ENCODE measurements around the gene HIVEP3.

HIVEP3 gene

GRCh38 chr1:41720861-41721410 lies 197.8 kb downstream of the HIVEP3 start:
- Mint-ChIP-seq H3K27ac (peak overlapping the region; percentile 6), H3K27me3 (ENCODE audit: low read depth) (no peaks in the 10 kb centered on the region), H3K4me1 (ENCODE audit: low read depth) (peaks cover 40% of the 10 kb centered on the region), H3K9me3 (no peaks in the 10 kb centered on the region), H3K36me3 (ENCODE audit: low read depth) (no peaks in the 10 kb centered on the region), H3K4me3 (peak overlapping the region; percentile 17)
- DNase-seq (ENCODE audit: low spot score), result no peak

GRCh38 chr1:41719590-41719989 lies 199.1 kb downstream of the HIVEP3 start:
- no peaks in the 10 kb centered on the region for H3K36me3 Mint-ChIP-seq (ENCODE audit: low read depth)
- H3K9me3 Mint-ChIP-seq, result no peaks in the 10 kb centered on the region
- no peak overlapping the region for H3K4me3 Mint-ChIP-seq
- DNase-seq (ENCODE audit: low spot score), result no peak
- no peaks in the 10 kb centered on the region for H3K27me3 Mint-ChIP-seq (ENCODE audit: low read depth)
- H3K27ac Mint-ChIP-seq, result no peak overlapping the region
- peaks cover 43% of the 10 kb centered on the region for H3K4me1 Mint-ChIP-seq (ENCODE audit: low read depth)

- Mint-ChIP-seq H3K27ac (no peak overlapping the region), H3K4me1 (ENCODE audit: low read depth) (peaks cover 43% of the 10 kb centered on the region), H3K4me3 (no peak overlapping the region), H3K36me3 (ENCODE audit: low read depth) (no peaks in the 10 kb centered on the region), H3K9me3 (no peaks in the 10 kb centered on the region), H3K27me3 (ENCODE audit: low read depth) (no peaks in the 10 kb centered on the region)
- no peak for DNase-seq (ENCODE audit: low spot score)
Observed at GRCh38 chr1:41719128-41719527, 199.6 kb downstream of the HIVEP3 start.

- H3K27ac Mint-ChIP-seq, result no peak overlapping the region
- no peaks in the 10 kb centered on the region for H3K36me3 Mint-ChIP-seq (ENCODE audit: low read depth)
- no peak overlapping the region for H3K4me3 Mint-ChIP-seq
- peaks cover 45% of the 10 kb centered on the region for H3K4me1 Mint-ChIP-seq (ENCODE audit: low read depth)
- DNase-seq (ENCODE audit: low spot score), result no peak
- no peaks in the 10 kb centered on the region for H3K9me3 Mint-ChIP-seq
- H3K27me3 Mint-ChIP-seq (ENCODE audit: low read depth), result no peaks in the 10 kb centered on the region
Observed at GRCh38 chr1:41718497-41718896, 200.2 kb downstream of the HIVEP3 start.

- peaks cover 36% of the 10 kb centered on the region for H3K4me1 Mint-ChIP-seq (ENCODE audit: low read depth)
- H3K27ac Mint-ChIP-seq, result peak overlapping the region; percentile 45
- H3K36me3 Mint-ChIP-seq (ENCODE audit: low read depth), result no peaks in the 10 kb centered on the region
- no peak for DNase-seq (ENCODE audit: low spot score)
- H3K4me3 Mint-ChIP-seq, result no peak overlapping the region
- no peaks in the 10 kb centered on the region for H3K9me3 Mint-ChIP-seq
- H3K27me3 Mint-ChIP-seq (ENCODE audit: low read depth), result no peaks in the 10 kb centered on the region
Observed at GRCh38 chr1:41716188-41717130, 202.3 kb downstream of the HIVEP3 start.

GRCh38 chr1:41715441-41716095 lies 203.2 kb downstream of the HIVEP3 start:
- peaks cover 27% of the 10 kb centered on the region for H3K4me1 Mint-ChIP-seq (ENCODE audit: low read depth)

GRCh38 chr1:41714638-41715389 lies 203.9 kb downstream of the HIVEP3 start:
- Mint-ChIP-seq H3K36me3 (ENCODE audit: low read depth) (no peaks in the 10 kb centered on the region), H3K4me1 (ENCODE audit: low read depth) (peaks cover 29% of the 10 kb centered on the region), H3K27me3 (ENCODE audit: low read depth) (no peaks in the 10 kb centered on the region), H3K4me3 (no peak overlapping the region), H3K27ac (no peak overlapping the region), H3K9me3 (no peaks in the 10 kb centered on the region)
- DNase-seq (ENCODE audit: low spot score), result no peak

More at GRCh38 chr1:41715441-41716095, 203.2 kb downstream of the HIVEP3 start:
- DNase-seq (ENCODE audit: low spot score), result no peak
- H3K27ac Mint-ChIP-seq, result peak overlapping the region; percentile 40
- no peak overlapping the region for H3K4me3 Mint-ChIP-seq
- no peaks in the 10 kb centered on the region for H3K27me3 Mint-ChIP-seq (ENCODE audit: low read depth)
- no peaks in the 10 kb centered on the region for H3K36me3 Mint-ChIP-seq (ENCODE audit: low read depth)
- H3K9me3 Mint-ChIP-seq, result no peaks in the 10 kb centered on the region

GRCh38 chr1:41713557-41714327 lies 205.0 kb downstream of the HIVEP3 start:
- H3K4me3 Mint-ChIP-seq, result no peak overlapping the region
- H3K36me3 Mint-ChIP-seq (ENCODE audit: low read depth), result no peaks in the 10 kb centered on the region
- no peaks in the 10 kb centered on the region for H3K27me3 Mint-ChIP-seq (ENCODE audit: low read depth)
- no peaks in the 10 kb centered on the region for H3K9me3 Mint-ChIP-seq
- DNase-seq (ENCODE audit: low spot score), result no peak
- peaks cover 32% of the 10 kb centered on the region for H3K4me1 Mint-ChIP-seq (ENCODE audit: low read depth)
- H3K27ac Mint-ChIP-seq, result no peak overlapping the region

- no peaks in the 10 kb centered on the region for H3K9me3 Mint-ChIP-seq
- no peak overlapping the region for H3K4me3 Mint-ChIP-seq
- H3K27me3 Mint-ChIP-seq (ENCODE audit: low read depth), result no peaks in the 10 kb centered on the region
- peaks cover 33% of the 10 kb centered on the region for H3K4me1 Mint-ChIP-seq (ENCODE audit: low read depth)
- no peak overlapping the region for H3K27ac Mint-ChIP-seq
- no peak for DNase-seq (ENCODE audit: low spot score)
- no peaks in the 10 kb centered on the region for H3K36me3 Mint-ChIP-seq (ENCODE audit: low read depth)
Observed at GRCh38 chr1:41713141-41713540, 205.6 kb downstream of the HIVEP3 start.

- DNase-seq (ENCODE audit: low spot score), result no peak
- Mint-ChIP-seq H3K4me1 (ENCODE audit: low read depth) (peaks cover 35% of the 10 kb centered on the region), H3K4me3 (no peak overlapping the region), H3K27ac (no peak overlapping the region), H3K9me3 (no peaks in the 10 kb centered on the region), H3K27me3 (ENCODE audit: low read depth) (no peaks in the 10 kb centered on the region), H3K36me3 (ENCODE audit: low read depth) (no peaks in the 10 kb centered on the region)
Observed at GRCh38 chr1:41712695-41713094, 206.0 kb downstream of the HIVEP3 start.

GRCh38 chr1:41712081-41712480 lies 206.6 kb downstream of the HIVEP3 start:
- Mint-ChIP-seq H3K27me3 (ENCODE audit: low read depth) (no peaks in the 10 kb centered on the region), H3K36me3 (ENCODE audit: low read depth) (no peaks in the 10 kb centered on the region), H3K4me1 (ENCODE audit: low read depth) (peaks cover 33% of the 10 kb centered on the region), H3K9me3 (no peaks in the 10 kb centered on the region), H3K27ac (no peak overlapping the region), H3K4me3 (no peak overlapping the region)
- DNase-seq (ENCODE audit: low spot score), result no peak

- no peak overlapping the region for H3K27ac Mint-ChIP-seq
- no peak for DNase-seq (ENCODE audit: low spot score)
- no peaks in the 10 kb centered on the region for H3K27me3 Mint-ChIP-seq (ENCODE audit: low read depth)
- H3K36me3 Mint-ChIP-seq (ENCODE audit: low read depth), result no peaks in the 10 kb centered on the region
- no peaks in the 10 kb centered on the region for H3K9me3 Mint-ChIP-seq
- H3K4me3 Mint-ChIP-seq, result no peak overlapping the region
- peaks cover 30% of the 10 kb centered on the region for H3K4me1 Mint-ChIP-seq (ENCODE audit: low read depth)
Observed at GRCh38 chr1:41711581-41711980, 207.1 kb downstream of the HIVEP3 start.

- no peaks in the 10 kb centered on the region for H3K36me3 Mint-ChIP-seq (ENCODE audit: low read depth)
- no peak overlapping the region for H3K4me3 Mint-ChIP-seq
- H3K27me3 Mint-ChIP-seq (ENCODE audit: low read depth), result no peaks in the 10 kb centered on the region
- H3K4me1 Mint-ChIP-seq (ENCODE audit: low read depth), result peaks cover 24% of the 10 kb centered on the region
- H3K27ac Mint-ChIP-seq, result no peak overlapping the region
- no peaks in the 10 kb centered on the region for H3K9me3 Mint-ChIP-seq
- no peak for DNase-seq (ENCODE audit: low spot score)
Observed at GRCh38 chr1:41710980-41711379, 207.7 kb downstream of the HIVEP3 start.

All from T-helper 2 cell treated with Interferon-gamma antibody and Interleukin-4, amounts not matched to agents 5 μg/mL and 100 μg/mL, for 36 hours (primary cell).